AG10803 (cell line): Measurements from ENCODE around the gene FBXW5.

Experiments
- DNase-seq: peaks from one replicate; pipeline ENCODE4 v3.0.0; 2010; ENCODE audit warnings: low read depth
- H3K4me3 ChIP-seq: 2 replicates; pipeline ENCODE4 v1.5.1; 2011; ENCODE audit warnings: mild to moderate bottlenecking, low read length, control low read depth
- CTCF ChIP-seq: conservative IDR thresholded peaks from 2 replicates; pipeline ENCODE4 v1.5.1; 2011; ENCODE audit warnings: mild to moderate bottlenecking, low read length, control low read depth, inconsistent platforms

Gene FBXW5

DNA sequence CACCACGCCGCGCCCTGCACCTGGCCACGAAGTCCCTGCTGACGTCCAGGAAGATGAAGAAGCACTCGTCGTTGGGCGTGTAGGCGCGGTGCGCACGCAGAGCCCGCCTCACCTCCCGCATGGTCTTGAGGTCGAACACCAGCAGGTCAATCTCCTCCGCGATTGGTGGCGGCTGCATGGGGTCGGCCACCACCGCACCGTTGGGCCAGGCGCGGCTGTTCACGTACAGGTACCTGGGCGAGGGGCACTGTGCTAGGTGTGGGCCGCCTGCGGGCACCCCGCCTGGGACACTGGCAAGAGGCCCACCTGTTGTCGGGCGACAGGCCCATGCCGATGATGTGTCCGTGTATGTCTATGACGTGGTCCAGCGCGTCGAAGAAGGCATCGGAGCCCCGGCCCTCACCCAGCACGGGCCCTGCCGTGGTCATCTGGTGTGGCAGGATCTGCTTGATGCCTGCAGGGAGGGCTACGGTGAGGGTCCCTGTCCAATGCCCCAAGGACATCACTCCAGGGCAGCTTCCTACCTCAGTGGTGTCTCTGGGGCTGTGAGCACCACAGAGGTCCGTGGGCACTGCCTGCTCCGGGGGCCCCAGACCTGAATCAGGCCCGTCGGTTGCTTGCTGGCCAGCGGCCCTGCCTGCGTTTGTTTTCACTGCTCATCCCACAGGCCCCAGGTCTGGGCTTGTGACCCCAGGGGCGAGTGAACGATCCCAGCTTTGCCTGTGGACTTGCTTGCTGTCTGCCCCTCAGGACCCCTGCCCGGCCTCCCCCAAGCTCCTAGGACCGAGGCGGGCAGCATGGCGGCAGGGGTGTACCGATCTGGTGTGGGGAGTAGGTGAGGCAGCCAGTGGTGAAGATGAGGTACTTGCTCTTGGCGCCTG, 3.1 kb downstream of the FBXW5 start:
- H3K4me3 ChIP-seq: no peak overlapping the region
- no peak for DNase-seq
- TF ChIP-seq CTCF: no peak

DNA sequence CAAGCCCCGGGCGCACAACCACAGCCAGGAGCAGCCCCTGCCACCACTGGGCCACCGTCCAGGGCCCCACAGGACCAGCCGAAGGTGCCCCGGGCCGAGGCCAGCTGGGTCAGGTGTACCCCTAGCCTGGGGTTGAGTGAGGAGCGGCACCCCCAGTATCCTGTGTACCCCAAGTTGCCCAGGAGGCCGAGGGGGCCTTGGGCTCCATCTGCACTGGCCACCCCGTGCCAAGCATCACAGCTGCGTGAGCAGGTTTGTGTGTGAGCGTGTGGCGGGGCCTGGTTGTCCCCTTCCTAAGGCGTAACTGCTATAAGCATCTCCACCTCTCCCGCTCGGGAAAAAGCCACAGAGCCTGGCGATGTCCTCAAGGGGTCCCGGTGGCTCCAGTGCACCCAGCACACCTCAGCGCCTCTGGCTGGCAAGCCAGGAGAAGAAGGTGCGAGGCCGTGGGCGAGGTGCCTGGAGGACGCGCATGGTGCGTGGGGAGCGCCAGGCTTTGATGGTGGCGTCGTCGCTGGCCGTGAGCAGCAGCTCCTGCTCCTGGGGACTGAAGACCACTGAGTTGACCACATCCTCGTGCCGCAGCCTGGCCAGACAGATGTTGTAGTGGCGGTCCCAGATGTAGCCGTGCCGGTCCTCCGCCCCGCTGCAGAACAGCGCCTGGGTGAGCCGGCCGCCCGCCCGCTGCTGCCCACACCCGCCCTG, 3.9 kb downstream of the FBXW5 start:
- H3K4me3 ChIP-seq: no peak overlapping the region
- no peak for DNase-seq
- TF ChIP-seq CTCF: no peak

DNA sequence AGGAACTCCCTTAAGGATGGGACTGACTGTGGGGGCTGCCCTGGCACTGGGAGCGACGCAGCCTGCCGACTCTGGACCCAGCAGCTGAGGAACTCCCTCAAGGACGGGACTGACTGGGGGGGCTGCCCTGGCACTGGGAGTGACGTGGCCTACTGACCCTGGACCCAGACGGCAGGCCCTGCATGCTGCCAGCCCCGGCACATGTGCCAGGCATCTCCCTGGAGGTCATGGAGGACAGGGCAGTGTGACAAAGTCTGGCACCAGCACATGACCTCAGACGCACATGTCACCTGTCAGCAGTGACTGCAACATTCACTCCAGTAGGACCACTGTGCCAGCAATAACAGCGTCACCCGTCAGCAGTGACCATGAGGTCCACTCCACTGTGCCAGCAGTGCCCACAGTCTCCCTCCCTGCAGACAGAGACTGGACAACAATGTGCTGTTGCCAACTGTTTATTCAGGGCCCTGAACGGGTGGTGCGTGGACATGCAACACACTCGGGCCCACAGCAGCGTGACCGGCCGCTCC, 4.5 kb downstream of the FBXW5 start:
- no peak for DNase-seq
- H3K4me3 ChIP-seq: no peak overlapping the region
- TF ChIP-seq CTCF: no peak

DNA sequence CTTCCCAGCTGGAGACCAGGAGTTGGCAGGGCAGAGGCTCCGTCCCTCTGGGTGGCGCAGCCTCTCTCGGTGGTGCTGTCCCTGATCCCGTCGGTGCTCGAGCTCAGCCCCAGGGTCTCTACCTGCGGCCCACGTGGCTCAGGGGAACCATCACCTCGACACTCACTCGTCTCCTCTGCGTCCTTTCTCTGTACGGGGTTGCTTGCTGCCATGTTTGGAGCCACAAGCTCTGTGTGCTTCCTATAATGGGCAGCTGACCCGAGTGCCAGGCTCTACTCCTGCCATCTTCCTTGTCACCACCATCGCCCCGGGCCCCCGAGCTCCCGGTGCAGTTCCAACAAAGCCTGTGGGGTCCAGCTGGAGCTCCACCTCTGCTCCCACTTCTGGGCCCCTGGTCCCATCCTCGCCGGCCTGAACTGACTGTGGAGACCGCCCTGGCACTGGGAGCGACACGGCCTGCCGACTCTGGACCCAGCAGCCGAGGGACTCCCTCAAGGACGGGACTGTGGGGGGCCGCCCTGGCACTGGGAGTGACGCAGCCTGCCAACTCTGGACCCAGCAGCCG, 5.0 kb downstream of the FBXW5 start:
- no peak for TF ChIP-seq CTCF
- no peak overlapping the region for H3K4me3 ChIP-seq
- no peak for DNase-seq

DNA sequence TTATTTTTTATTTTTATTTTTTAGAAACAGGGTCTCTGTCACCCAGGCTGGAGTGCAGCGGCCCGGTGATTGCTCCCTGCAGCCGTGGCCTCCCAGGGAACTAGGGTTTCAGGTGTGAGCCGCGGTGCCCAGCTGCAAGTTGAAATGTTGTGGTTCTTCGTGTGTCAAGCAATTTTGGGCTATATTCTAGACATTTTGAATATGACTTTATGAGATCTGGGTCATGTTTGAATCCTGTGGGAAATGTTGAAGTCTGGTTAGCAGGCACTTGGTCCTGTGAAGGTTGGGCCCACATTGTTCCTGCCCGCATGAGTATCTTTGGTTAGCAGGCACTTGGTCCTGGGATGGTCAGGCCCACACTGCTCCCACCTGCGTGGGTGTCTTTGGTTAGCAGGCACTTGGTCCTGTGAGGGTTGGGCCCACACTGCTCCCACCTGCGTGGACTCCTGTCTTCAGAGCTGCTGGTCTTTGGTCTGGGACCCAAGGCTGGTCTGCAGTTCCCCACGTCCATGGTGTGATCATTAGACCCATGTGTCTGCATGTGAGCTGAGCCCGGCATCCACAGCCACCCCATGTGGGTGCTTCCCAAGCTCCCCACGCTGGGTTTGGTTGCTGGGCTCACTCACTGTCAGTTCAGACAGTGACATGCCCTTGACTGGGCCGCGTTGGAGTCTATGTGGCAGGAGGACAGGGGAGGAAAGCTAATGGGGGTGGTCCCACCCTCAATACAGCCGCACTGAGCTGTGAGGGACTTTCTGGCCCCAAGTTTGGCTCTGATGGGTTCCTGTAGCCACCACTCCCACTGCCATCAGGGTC, 7.1 kb downstream of the FBXW5 start:
- no peak for TF ChIP-seq CTCF
- DNase-seq: no peak
- no peak overlapping the region for H3K4me3 ChIP-seq

GRCh38 chr9:136936645-136937170, 7.8 kb downstream of the FBXW5 start:
- no peak for DNase-seq
- TF ChIP-seq CTCF: no peak
- no peak overlapping the region for H3K4me3 ChIP-seq
